SK-N-SH (cell line): ENCODE measurements around the gene GHRHR. TPM values are rescaled to one million over a fixed set of nuclear protein-coding genes. Genes with fewer than 3 reads are reported as not detected.

Experiments used
- CTCF ChIA-PET: fragments of 300-600, 350-600 bp; formaldehyde crosslinking; extraction: SDS; loops from one replicate; lab custom pipeline; 2021; lab: Yijun Ruan, JAX
- POLR2A ChIA-PET: fragments of 350-600 bp; sonication (Branson Sonifier 250); formaldehyde crosslinking; extraction: SDS; loops from one replicate; lab custom pipeline; 2020; ENCODE audit warnings: antibody characterized with exemption, inconsistent platforms; lab: Yijun Ruan, JAX
- DNase-seq: peaks from one replicate; pipeline ENCODE4 v3.0.0; 2012
- H2AFZ ChIP-seq: fragments of 200-600 bp; sonication (generic); 2 replicates; pipeline ENCODE4 v1.8.1; 2016; ENCODE audit warnings: antibody characterized with exemption, mild to moderate bottlenecking, low read depth
- H3F3A ChIP-seq: fragments of 200-600 bp; sonication (generic); replicated peaks from 2 replicates; pipeline ENCODE3; 2016; ENCODE audit warnings: antibody characterized with exemption, mild to moderate bottlenecking; ENCODE audit not compliant: insufficient read depth
- H3K27ac ChIP-seq, 2 experiments: fragments of 200-500 bp in 1 of 2; fragments of 200-600 bp in 1 of 2; sonication (Bioruptor generic) in 1 of 2; sonication (generic), shearing (Covaris generic) in 1 of 2; 2 replicates each; pipeline versions ENCODE4 v1.5.1 to v1.6.1; 2014 to 2016; ENCODE audit warnings: low read depth in 2 of 2, inconsistent platforms in 1 of 2, low read length in 1 of 2, mild to moderate bottlenecking in 1 of 2, mixed read lengths in 1 of 2
- H3K27me3 ChIP-seq: fragments of 200-600 bp; sonication (generic), shearing (Covaris generic); 2 replicates; pipeline ENCODE4 v1.6.1; 2016; ENCODE audit warnings: mixed run types; ENCODE audit not compliant: insufficient read depth
- H3K36me3 ChIP-seq, 2 experiments: fragments of 200-500 bp in 1 of 2; fragments of 200-600 bp in 1 of 2; sonication (Bioruptor generic) in 1 of 2; sonication (generic) in 1 of 2; replicated peaks in 1 of 2; 2 replicates each; pipeline versions ENCODE3 to v1.5.1; 2014 to 2016; ENCODE audit warnings: low read length in 1 of 2, mild to moderate bottlenecking in 1 of 2; ENCODE audit not compliant: insufficient read depth in 2 of 2, control insufficient read depth in 1 of 2
- H3K4me1 ChIP-seq, 2 experiments: fragments of 200-500 bp in 1 of 2; fragments of 200-600 bp in 1 of 2; sonication (Bioruptor generic) in 1 of 2; sonication (generic), shearing (Covaris generic) in 1 of 2; 2 replicates each; pipeline versions ENCODE4 v1.5.1 to v1.6.1; 2014 to 2016; ENCODE audit warnings: low read depth in 1 of 2, low read length in 1 of 2, mixed run types in 1 of 2; ENCODE audit not compliant: insufficient read depth in 2 of 2, control insufficient read depth in 1 of 2
- H3K4me2 ChIP-seq: fragments of 200-600 bp; sonication (generic), shearing (Covaris generic); 2 replicates; pipeline ENCODE4 v1.6.1; 2017; ENCODE audit warnings: mixed run types
- H3K4me3 ChIP-seq, 2 experiments: fragments of 200-500 bp in 1 of 2; fragments of 200-600 bp in 1 of 2; sonication (Bioruptor generic) in 1 of 2; sonication (generic), shearing (Covaris generic) in 1 of 2; 2 replicates each; pipeline versions ENCODE4 v1.5.1 to v1.8.1; 2014 to 2016; ENCODE audit warnings: low read depth in 2 of 2, inconsistent platforms in 1 of 2, low read length in 1 of 2, mild to moderate bottlenecking in 1 of 2, mixed read lengths in 1 of 2, moderate library complexity in 1 of 2
- H3K79me2 ChIP-seq: fragments of 200-600 bp; sonication (generic); 2 replicates; pipeline ENCODE4 v1.8.1; 2017; ENCODE audit warnings: mild to moderate bottlenecking; ENCODE audit not compliant: insufficient read depth
- H3K9ac ChIP-seq: fragments of 200-600 bp; sonication (generic); 2 replicates; pipeline ENCODE4 v1.6.1; 2017; ENCODE audit warnings: mixed run types
- H3K9me2 ChIP-seq: fragments of 200-600 bp; sonication (generic); 2 replicates; pipeline ENCODE4 v1.6.1; 2017; ENCODE audit warnings: mixed run types
- H3K9me3 ChIP-seq: fragments of 200-600 bp; sonication (generic); 2 replicates; pipeline ENCODE4 v1.6.1; 2017; ENCODE audit warnings: mixed run types, mild to moderate bottlenecking, moderate library complexity
- H4K20me1 ChIP-seq: fragments of 200-600 bp; sonication (generic); 2 replicates; pipeline ENCODE4 v1.6.1; 2017; ENCODE audit warnings: mild to moderate bottlenecking, mixed run types; ENCODE audit not compliant: insufficient read depth
- FOXJ3 ChIP-seq: sonication (generic); formaldehyde crosslinking; IDR thresholded peaks from 2 replicates; pipeline ENCODE4 v1.5.1; 2020; ENCODE audit warnings: mild to moderate bottlenecking, missing genetic modification reagents
- GABPA ChIP-seq: IDR thresholded peaks from 2 replicates; pipeline ENCODE4 v1.4.0; 2012; ENCODE audit warnings: low read depth, mild to moderate bottlenecking
- JUND ChIP-seq: IDR thresholded peaks from 2 replicates; pipeline ENCODE4 v1.4.0; 2012
- MEF2A ChIP-seq: IDR thresholded peaks from 2 replicates; pipeline ENCODE4 v1.4.0; 2012; ENCODE audit warnings: low read depth, borderline replicate concordance
- NFIC ChIP-seq: IDR thresholded peaks from 2 replicates; pipeline ENCODE4 v1.4.0; 2012; ENCODE audit warnings: borderline replicate concordance
- NRF1 ChIP-seq: IDR thresholded peaks from 2 replicates; pipeline ENCODE4 v1.6.1; 2012; ENCODE audit warnings: low read depth, mild to moderate bottlenecking, low read length
- RAD21 ChIP-seq: IDR thresholded peaks from 2 replicates; pipeline ENCODE4 v1.6.1; 2012; ENCODE audit warnings: mild to moderate bottlenecking, low read length
- RCOR1 ChIP-seq: fragments of 150-350 bp; IDR thresholded peaks from 2 replicates; pipeline ENCODE4 v1.6.1; 2017; ENCODE audit warnings: antibody characterized with exemption, low read length
- RFX5 ChIP-seq: IDR thresholded peaks from 2 replicates; pipeline ENCODE4 v1.6.1; 2012; ENCODE audit warnings: mild to moderate bottlenecking, improper control_type of control experiment, low read length
- SIN3A ChIP-seq: IDR thresholded peaks from 2 replicates; pipeline ENCODE4 v1.6.1; 2012; ENCODE audit warnings: low read depth, mild to moderate bottlenecking, low read length, moderate library complexity, borderline replicate concordance
- SMC3 ChIP-seq: IDR thresholded peaks from 2 replicates; pipeline ENCODE4 v1.6.1; 2012; ENCODE audit warnings: low read depth, low read length, improper control_type of control experiment
- TCF12 ChIP-seq: IDR thresholded peaks from 2 replicates; pipeline ENCODE4 v1.4.0; 2012
- USF2 ChIP-seq: fragments of 150-350 bp; IDR thresholded peaks from 2 replicates; pipeline ENCODE4 v1.6.1; 2017; ENCODE audit warnings: antibody characterized with exemption, low read length, low read depth, borderline replicate concordance
- WGBS: methylation state at CpG from one replicate; pipeline ENCODE4 v1.1.6; 2017; ENCODE audit warnings: low lambda C conversion rate; 5-methylcytosine and 5-hydroxymethylcytosine counted together
- polyA plus RNA-seq, 3 experiments: library from polyadenylated mRNA; depleted of rRNA; stranded (reverse); fragments of >200 nt; gene quantifications; 2 replicates each; pipeline ENCODE4 v1.2.3, GENCODE V29; 2012
- TF ChIP-seq, protein P1 (sequence below): fragments of 150-350 bp; IDR thresholded peaks from 2 replicates; pipeline ENCODE4 v1.6.1; 2016; ENCODE audit warnings: mild to moderate bottlenecking, low read depth, low read length
- TF ChIP-seq, protein P2 (sequence below): IDR thresholded peaks from 2 replicates; pipeline ENCODE4 v1.4.0; 2012; ENCODE audit warnings: low read depth
- TF ChIP-seq, protein P3 (sequence below): fragments of 200-600 bp; sonication (generic); IDR thresholded peaks from 2 replicates; pipeline ENCODE4 v1.6.1; 2017; ENCODE audit warnings: antibody characterized with exemption, mild to moderate bottlenecking, moderate library complexity

GHRHR gene
- polyA plus RNA-seq, 1 of the 3 experiments (the other 2 are of a cell fraction) = not detected

- TF ChIP-seq JUND = no peak
Measured at GRCh38 chr7:30923774-30924413, 39.9 kb upstream of the GHRHR start (continued).

DNA sequence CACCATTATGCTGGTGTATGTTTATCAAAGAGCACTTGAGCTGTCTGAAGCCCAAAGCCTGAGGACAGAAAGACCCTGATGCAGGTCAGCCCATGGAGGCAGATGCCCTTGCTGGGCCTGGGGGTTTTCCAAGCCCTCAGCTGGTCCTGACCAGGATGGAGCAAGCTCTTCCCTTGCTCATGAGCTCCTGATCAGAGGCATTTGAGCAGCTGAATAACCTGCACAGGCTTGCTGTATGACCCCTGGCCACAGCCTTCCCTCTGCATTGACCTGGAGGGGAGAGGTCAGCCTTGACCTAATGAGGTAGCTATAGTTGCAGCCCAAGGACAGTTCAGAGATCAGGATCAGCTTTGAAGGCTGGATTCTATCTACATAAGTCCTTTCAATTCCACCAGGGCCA, 39.1 kb upstream of the GHRHR start:
- Histone ChIP-seq H3K9me2 (no peaks in the 10 kb centered on the region), H3K79me2 (no peaks in the 10 kb centered on the region), H3F3A (peaks cover 11% of the 10 kb centered on the region), H3K4me2 (no peak overlapping the region), H4K20me1 (no peaks in the 10 kb centered on the region), H3K36me3 (no peaks in the 10 kb centered on the region), H3K9me3 (no peaks in the 10 kb centered on the region), H3K4me1 (peaks cover 20 to 27% of the 10 kb centered on the region in 2 experiments; a peak in 3 of 4 replicates), H2AFZ (no peak overlapping the region), H3K27me3 (no peaks in the 10 kb centered on the region), H3K4me3 (no peak overlapping the region), H3K27ac (no peak overlapping the region), H3K9ac (no peak overlapping the region)
- DNase-seq = no peak
- TF ChIP-seq TCF12 (no peak), RFX5 (no peak), JUND (no peak), RAD21 (no peak), SMC3 (no peak)
- TF ChIP-seq, protein P1, sequence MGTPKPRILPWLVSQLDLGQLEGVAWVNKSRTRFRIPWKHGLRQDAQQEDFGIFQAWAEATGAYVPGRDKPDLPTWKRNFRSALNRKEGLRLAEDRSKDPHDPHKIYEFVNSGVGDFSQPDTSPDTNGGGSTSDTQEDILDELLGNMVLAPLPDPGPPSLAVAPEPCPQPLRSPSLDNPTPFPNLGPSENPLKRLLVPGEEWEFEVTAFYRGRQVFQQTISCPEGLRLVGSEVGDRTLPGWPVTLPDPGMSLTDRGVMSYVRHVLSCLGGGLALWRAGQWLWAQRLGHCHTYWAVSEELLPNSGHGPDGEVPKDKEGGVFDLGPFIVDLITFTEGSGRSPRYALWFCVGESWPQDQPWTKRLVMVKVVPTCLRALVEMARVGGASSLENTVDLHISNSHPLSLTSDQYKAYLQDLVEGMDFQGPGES = no peak
- CTCF ChIA-PET = interaction anchor here (0.7 to 4.2 kb wide), 5 partner anchors 12 to 198 kb away, joined by 3 to 34 read pairs (median 7); no protein-coding TSS in a partner anchor
- POLR2A ChIA-PET = no interaction called here

DNA sequence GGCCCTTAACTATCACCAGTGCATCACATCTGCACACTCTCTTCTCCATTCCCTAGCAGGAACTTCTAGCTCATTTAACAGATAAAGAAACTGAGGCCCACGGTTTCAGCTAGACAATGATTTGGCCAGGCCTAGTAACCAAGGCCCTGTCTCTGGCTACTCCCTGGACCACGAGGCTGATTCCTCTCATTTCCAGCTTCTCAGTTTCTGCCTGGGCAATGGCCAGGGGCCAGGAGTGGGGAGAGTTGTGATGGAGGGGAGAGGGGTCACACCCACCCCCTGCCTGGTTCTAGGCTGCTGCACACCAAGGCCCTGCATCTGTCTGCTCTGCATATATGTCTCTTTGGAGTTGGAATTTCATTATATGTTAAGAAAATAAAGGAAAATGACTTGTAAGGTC, 38.6 kb upstream of the GHRHR start:
- Histone ChIP-seq H3K9me3 (no peaks in the 10 kb centered on the region), H3K9ac (no peak overlapping the region), H3K4me3 (no peak overlapping the region), H2AFZ (no peak overlapping the region), H3K36me3 (no peaks in the 10 kb centered on the region), H3K9me2 (no peaks in the 10 kb centered on the region), H3K27me3 (no peaks in the 10 kb centered on the region), H3K4me1 (peaks cover 18 to 24% of the 10 kb centered on the region in 2 experiments; a peak in 3 of 4 replicates), H3K27ac (no peak overlapping the region), H3F3A (peaks cover 10% of the 10 kb centered on the region), H3K4me2 (no peak overlapping the region), H3K79me2 (no peaks in the 10 kb centered on the region), H4K20me1 (no peaks in the 10 kb centered on the region)
- 33% methylated on average over 1 of the region's 2 CpGs for WGBS
- POLR2A ChIA-PET = no interaction called here
- DNase-seq = peak; percentile 32
- CTCF ChIA-PET = interaction anchor here (1.0 to 4.2 kb wide), 4 partner anchors 13 to 197 kb away, joined by 6 to 34 read pairs (median 8); no protein-coding TSS in a partner anchor
- TF ChIP-seq, protein P2, sequence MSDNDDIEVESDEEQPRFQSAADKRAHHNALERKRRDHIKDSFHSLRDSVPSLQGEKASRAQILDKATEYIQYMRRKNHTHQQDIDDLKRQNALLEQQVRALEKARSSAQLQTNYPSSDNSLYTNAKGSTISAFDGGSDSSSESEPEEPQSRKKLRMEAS = no peak
- TF ChIP-seq FOXJ3 (CRISPR knock-in tag) = no peak
- TF ChIP-seq GABPA = no peak
- no peak for TF ChIP-seq RCOR1
- no peak for TF ChIP-seq NFIC
- TF ChIP-seq MEF2A = no peak
- no peak for TF ChIP-seq SIN3A
- TF ChIP-seq, protein P3, sequence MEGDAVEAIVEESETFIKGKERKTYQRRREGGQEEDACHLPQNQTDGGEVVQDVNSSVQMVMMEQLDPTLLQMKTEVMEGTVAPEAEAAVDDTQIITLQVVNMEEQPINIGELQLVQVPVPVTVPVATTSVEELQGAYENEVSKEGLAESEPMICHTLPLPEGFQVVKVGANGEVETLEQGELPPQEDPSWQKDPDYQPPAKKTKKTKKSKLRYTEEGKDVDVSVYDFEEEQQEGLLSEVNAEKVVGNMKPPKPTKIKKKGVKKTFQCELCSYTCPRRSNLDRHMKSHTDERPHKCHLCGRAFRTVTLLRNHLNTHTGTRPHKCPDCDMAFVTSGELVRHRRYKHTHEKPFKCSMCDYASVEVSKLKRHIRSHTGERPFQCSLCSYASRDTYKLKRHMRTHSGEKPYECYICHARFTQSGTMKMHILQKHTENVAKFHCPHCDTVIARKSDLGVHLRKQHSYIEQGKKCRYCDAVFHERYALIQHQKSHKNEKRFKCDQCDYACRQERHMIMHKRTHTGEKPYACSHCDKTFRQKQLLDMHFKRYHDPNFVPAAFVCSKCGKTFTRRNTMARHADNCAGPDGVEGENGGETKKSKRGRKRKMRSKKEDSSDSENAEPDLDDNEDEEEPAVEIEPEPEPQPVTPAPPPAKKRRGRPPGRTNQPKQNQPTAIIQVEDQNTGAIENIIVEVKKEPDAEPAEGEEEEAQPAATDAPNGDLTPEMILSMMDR = no peak
- no peak for TF ChIP-seq USF2
- TF ChIP-seq NRF1 = no peak
- TF ChIP-seq RAD21 = no peak
- TF ChIP-seq, protein P1 = no peak
